Mucosa of gallbladder (tissue), 1 donor: ENCODE data around the gene OTUB2. TPM values are rescaled to one million over a fixed set of nuclear protein-coding genes. Genes with fewer than 3 reads are reported as not detected.

Experiments used
- DNase-seq: peaks from one replicate; pipeline ENCODE4 v3.0.0-alpha.2; 2020; ENCODE audit warnings: low spot score
- total RNA-seq: library from RNA; stranded (reverse); gene quantifications from one replicate; pipeline ENCODE4 v1.2.1, GENCODE V29; 2021
- donor health status: DM: no; HTN: no; CAD: no.

OTUB2 gene
- total RNA-seq, 1 donor from 2014 or later, result 2.1 TPM

DNA sequence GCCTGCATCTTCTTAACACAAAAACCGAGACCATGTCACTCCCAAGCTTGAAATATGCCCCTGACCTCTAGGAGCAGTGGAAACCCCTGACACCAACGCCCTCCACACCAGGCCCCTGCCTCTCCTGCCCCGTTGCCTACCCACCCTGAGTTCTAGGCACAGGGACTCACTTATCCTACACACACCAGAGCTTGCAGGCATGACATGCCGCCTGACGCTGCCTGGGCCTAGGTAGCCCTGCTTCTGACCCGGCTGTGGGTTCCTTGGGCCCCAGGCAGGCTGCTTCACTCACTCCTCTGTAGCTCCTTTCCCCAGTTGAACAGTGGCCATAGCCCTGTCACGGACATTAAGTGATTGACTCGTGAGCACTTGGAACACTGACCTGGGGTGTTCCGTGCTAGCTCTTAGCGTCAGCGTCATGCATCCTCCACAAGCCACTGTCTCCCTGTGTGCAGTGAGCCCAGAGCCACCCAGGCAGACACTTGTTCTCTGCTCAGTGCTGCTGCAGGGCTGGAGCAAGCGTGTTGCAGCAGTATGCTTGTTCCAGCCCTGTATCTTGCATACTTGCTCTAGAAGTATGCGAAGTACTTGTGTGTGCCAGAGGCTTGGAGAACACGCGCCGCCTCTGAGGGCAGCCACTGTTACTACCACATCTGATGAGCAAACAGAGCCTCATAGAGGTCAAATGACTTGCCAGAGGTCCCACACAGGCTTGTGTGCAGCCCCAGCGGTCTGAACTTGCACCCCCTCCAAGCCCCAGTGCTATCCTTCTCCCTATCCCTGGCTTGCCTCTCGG, 15.6 kb downstream of the OTUB2 start:
- DNase-seq, result peak; percentile 44

- no peak for DNase-seq
Measured at GRCh38 chr14:94042433-94043091, 16.4 kb downstream of the OTUB2 start.

DNA sequence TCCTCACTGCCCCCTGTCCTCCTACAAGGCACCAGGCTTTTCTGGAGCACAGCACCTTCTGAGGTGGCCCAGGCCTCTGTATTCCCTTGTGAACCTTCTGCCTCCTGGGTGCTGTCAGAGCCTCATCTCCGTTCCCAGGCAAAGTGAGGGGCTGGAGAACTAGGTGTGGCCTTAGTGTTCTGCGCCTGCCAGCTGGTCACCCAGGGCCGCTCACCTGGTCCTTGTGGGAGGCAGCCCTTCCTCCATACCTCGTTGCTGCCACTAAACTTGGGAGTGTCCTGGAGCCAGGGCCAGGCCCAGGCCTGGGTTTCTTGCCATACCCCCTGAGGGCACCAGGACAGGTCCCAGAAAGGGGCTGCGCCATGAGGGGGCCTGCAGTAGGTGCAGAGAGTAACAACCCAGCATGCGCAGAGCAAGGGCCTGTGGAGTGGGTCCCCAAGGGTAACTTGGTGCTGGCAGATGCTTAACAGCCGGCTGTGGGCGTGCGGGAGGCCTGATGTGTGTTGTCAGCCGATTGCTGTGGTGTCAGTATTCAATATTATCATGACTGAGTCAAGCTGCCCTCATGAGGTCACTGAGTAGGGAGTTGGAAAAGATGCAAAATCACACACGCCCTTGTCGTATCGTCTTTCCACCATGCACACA, 17.1 kb downstream of the OTUB2 start:
- DNase-seq, result no peak

- DNase-seq, result no peak
Measured at GRCh38 chr14:94043756-94044475, 17.8 kb downstream of the OTUB2 start.

- DNase-seq, result no peak
Measured at GRCh38 chr14:94044476-94045091, 18.4 kb downstream of the OTUB2 start.

- no peak for DNase-seq
Measured at GRCh38 chr14:94045101-94045500, 19.0 kb downstream of the OTUB2 start.

DNA sequence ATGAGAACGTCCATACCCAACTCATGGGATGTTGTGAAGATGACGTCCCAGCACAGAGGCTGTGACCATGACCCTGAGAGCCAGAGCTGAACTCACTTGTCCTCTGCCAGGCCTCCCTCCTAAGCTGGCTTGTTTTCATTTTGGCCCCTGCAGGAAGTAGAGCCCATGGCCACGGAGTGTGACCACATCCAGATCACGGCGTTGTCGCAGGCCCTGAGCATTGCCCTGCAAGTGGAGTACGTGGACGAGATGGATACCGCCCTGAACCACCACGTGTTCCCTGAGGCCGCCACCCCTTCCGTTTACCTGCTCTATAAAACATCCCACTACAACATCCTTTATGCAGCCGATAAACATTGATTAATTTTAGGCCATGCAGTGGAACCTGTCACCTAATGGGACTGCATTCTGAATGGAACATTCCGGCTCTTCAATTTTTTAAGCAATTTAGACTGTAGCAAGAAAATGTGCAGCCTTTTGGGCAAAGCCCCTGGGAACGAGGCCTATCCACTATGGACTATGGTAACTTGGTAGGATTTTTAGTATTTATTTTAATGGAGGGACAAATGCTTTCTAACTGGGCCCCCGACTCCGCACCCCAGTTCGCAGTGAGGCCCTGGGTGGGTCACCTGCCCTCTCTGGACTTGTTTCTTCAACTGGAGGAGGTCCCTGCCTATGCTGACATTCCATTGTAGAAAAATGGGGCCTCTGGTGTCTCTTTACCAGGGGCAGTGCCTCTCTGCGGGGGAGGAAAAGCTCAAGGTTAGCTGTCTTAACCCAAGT, 19.6 kb downstream of the OTUB2 start:
- DNase-seq, result no peak

GRCh38 chr14:94046696-94047250, 20.6 kb downstream of the OTUB2 start:
- no peak for DNase-seq

- DNase-seq, result no peak
Measured at GRCh38 chr14:94047581-94047980, 21.4 kb downstream of the OTUB2 start.

- DNase-seq, result no peak
Measured at GRCh38 chr14:94048691-94049624, 22.8 kb downstream of the OTUB2 start.

DNA sequence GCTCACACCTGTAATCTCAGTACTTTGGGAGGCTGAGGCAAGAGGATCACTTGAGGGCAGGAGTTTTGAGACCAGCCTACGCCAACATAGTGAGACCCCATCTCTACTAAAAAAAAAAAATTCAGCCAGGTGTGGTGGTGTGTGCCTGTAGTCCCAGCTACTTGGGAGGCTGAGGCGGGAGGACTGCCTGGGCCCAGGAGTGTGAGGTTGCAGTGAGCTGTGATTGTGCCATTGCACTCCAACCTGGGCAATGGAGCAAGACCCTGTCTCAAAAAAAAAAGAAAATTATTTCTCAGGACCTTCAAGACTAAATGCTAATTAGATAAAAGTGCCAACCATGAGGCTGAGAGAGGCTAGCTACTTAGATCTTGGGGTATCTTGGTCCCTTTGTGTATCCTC, 23.5 kb downstream of the OTUB2 start:
- no peak for DNase-seq

- DNase-seq, result no peak
Measured at GRCh38 chr14:94050231-94050880, 24.2 kb downstream of the OTUB2 start.

DNA sequence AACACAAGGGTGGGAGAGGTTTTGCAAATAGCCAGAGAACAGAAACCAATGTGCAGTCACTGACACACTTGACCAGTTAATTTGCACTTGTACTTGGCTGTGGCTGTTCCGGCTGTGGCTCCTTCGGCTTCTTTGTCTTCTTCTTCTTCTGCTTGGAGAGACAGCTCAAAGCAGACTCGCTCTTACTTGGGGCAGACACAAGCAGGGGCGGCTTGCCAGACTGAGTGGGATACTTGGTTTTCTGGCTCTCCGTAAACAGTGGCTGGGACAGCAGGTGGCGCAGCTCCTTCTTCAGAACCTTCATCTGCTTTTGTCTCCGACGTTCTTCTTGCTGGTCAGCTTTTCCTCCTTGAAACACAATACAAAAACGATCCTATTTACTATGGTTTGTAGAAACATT, 25.0 kb downstream of the OTUB2 start:
- DNase-seq, result peak; percentile 48

GRCh38 chr14:94051779-94052178, 25.6 kb downstream of the OTUB2 start:
- no peak for DNase-seq

GRCh38 chr14:94052199-94052598, 26.1 kb downstream of the OTUB2 start:
- no peak for DNase-seq

GRCh38 chr14:94052662-94053061, 26.5 kb downstream of the OTUB2 start:
- no peak for DNase-seq

- DNase-seq, result no peak
Measured at GRCh38 chr14:94054401-94054800, 28.3 kb downstream of the OTUB2 start.

DNA sequence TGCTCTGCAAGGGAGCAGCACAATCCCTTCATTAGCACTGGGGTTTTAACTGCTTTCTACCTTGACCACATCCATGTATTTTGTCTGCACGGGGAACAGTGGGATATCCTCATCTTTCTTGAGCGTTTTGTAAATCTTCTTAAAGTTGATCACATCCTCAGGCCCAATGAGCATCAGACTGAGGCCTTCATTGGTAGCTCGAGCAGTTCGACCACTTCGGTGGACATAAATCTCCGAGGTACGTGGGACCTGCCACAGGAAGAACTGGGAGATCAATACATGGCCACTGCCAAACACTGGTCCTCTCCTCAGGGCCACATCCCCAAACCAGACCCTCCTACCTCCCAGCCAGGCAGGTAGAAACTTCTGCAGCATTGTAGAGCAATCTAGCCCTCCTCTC, 28.8 kb downstream of the OTUB2 start:
- DNase-seq, result no peak
